A673 (cell line): Measurements from ENCODE around the gene MYOG. TPM values are rescaled to one million over a fixed set of nuclear protein-coding genes. Genes with fewer than 3 reads are reported as not detected.

ENCODE experiments used
- BruUV-seq: library from RNA; stranded (reverse); fragments of 400-500 nt; replicated peaks from 2 replicates; lab custom pipeline; 2021; lab: Mats Ljungman, UMichigan
- CTCF ChIA-PET: fragments of 300-600 bp; sonication (Branson Sonifier 250); formaldehyde crosslinking; loops from one replicate; lab custom pipeline; 2022; ENCODE audit warnings: antibody characterized with exemption; lab: Charles Lee
- POLR2A ChIA-PET: fragments of 300-600 bp; sonication (Branson Sonifier 250); formaldehyde crosslinking; loops from one replicate; lab custom pipeline; 2022; ENCODE audit warnings: antibody characterized with exemption; ENCODE audit not compliant: low non-redundant PET; lab: Charles Lee
- DNase-seq: peaks from one replicate; pipeline ENCODE4 v3.0.0-alpha.2; 2015; ENCODE audit warnings: low spot score
- H3K27ac ChIP-seq: fragments of 200-600 bp; sonication (generic); 2 replicates; pipeline ENCODE4 v1.5.1; 2016; ENCODE audit warnings: mixed run types, low read depth, mild to moderate bottlenecking, mixed read lengths, antibody characterized with exemption, low read length; ENCODE audit not compliant: poor library complexity, severe bottlenecking
- H3K27me3 ChIP-seq: fragments of 200-600 bp; sonication (generic); replicated peaks from 2 replicates; pipeline ENCODE4 v1.6.1; 2017; ENCODE audit warnings: mixed run types, low read depth, mild to moderate bottlenecking, mixed read lengths, antibody characterized with exemption, low read length; ENCODE audit not compliant: insufficient read depth, poor library complexity
- H3K36me3 ChIP-seq: fragments of 200-600 bp; sonication (generic); 2 replicates; pipeline ENCODE4 v1.6.1; 2016; ENCODE audit warnings: mixed run types, mild to moderate bottlenecking, mixed read lengths, antibody characterized with exemption, low read length; ENCODE audit not compliant: insufficient read depth, poor library complexity, severe bottlenecking
- H3K4me1 ChIP-seq: fragments of 200-600 bp; sonication (generic); 2 replicates; pipeline ENCODE4 v1.6.1; 2017; ENCODE audit warnings: mixed run types, mild to moderate bottlenecking, mixed read lengths, antibody characterized with exemption, low read length; ENCODE audit not compliant: insufficient read depth, poor library complexity, severe bottlenecking
- H3K4me3 ChIP-seq: fragments of 200-600 bp; sonication (generic); 2 replicates; pipeline ENCODE4 v1.5.1; 2016; ENCODE audit warnings: low read depth, mixed run types, mild to moderate bottlenecking, mixed read lengths, low read length; ENCODE audit not compliant: poor library complexity, severe bottlenecking
- H3K9me3 ChIP-seq: fragments of 200-600 bp; sonication (generic); 2 replicates; pipeline ENCODE4 v1.6.1; 2016; ENCODE audit warnings: mixed run types, low read depth, mild to moderate bottlenecking, mixed read lengths, antibody characterized with exemption, low read length; ENCODE audit not compliant: poor library complexity, severe bottlenecking
- EZH2 ChIP-seq: fragments of 200-600 bp; sonication (generic); IDR thresholded peaks from 2 replicates; pipeline ENCODE4 v1.6.1; 2017; ENCODE audit warnings: borderline replicate concordance, low read depth, mild to moderate bottlenecking, mixed read lengths, antibody characterized with exemption, low read length; ENCODE audit not compliant: poor library complexity, severe bottlenecking
- intact Hi-C: fragments of 100-400 bp; cut with micrococcal nuclease; formaldehyde crosslinking; loops from one replicate; pipeline ENCODE4 v1.10.0; 2022; ENCODE audit not compliant: unreplicated experiment
- total RNA-seq: library from RNA; stranded (reverse); gene quantifications from 2 replicates; pipeline ENCODE4 v1.2.3, GENCODE V29; 2021
- TF ChIP-seq, protein P1 (sequence below): fragments of 300-800, 200-600 bp; sonication (generic); conservative IDR thresholded peaks from 2 replicates; pipeline ENCODE4 v1.5.1; 2017; ENCODE audit warnings: low read depth, mild to moderate bottlenecking, antibody characterized with exemption, low read length, moderate library complexity, mixed read lengths

The MYOG gene
- total RNA-seq, 1 experiment from 2014 or later = not detected

DNA sequence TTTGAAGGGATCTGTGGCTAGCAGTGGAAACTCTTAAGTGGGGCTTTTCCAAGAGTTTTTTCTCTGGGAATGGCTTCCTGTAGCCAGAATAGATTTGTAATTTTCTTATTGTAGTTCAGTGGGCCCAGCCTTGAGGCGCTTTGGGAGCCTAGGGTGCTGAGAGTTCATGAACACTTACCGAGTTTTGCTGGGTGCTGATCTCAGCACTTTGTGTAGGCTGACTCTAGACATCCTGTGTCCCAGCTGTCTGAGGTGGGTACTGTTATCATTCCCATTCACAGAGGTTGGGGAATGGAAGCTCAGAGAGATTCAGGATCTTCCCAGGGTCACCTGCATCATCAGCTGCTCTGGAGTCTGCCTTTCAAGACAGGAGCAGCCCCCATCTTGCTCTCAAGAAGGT, 52.5 kb downstream of the MYOG start:
- Histone ChIP-seq H3K36me3 (no peaks in the 10 kb centered on the region), H3K9me3 (no peaks in the 10 kb centered on the region), H3K4me1 (no peaks in the 10 kb centered on the region), H3K4me3 (no peak overlapping the region), H3K27me3 (no peaks in the 10 kb centered on the region), H3K27ac (no peak overlapping the region)
- intact Hi-C loops = no loop called here
- ChIA-PET CTCF (no interaction called here), POLR2A (no interaction called here)
- no TSS peak for BruUV-seq
- no peak for DNase-seq
- no peak for TF ChIP-seq EZH2
- TF ChIP-seq, protein P1, sequence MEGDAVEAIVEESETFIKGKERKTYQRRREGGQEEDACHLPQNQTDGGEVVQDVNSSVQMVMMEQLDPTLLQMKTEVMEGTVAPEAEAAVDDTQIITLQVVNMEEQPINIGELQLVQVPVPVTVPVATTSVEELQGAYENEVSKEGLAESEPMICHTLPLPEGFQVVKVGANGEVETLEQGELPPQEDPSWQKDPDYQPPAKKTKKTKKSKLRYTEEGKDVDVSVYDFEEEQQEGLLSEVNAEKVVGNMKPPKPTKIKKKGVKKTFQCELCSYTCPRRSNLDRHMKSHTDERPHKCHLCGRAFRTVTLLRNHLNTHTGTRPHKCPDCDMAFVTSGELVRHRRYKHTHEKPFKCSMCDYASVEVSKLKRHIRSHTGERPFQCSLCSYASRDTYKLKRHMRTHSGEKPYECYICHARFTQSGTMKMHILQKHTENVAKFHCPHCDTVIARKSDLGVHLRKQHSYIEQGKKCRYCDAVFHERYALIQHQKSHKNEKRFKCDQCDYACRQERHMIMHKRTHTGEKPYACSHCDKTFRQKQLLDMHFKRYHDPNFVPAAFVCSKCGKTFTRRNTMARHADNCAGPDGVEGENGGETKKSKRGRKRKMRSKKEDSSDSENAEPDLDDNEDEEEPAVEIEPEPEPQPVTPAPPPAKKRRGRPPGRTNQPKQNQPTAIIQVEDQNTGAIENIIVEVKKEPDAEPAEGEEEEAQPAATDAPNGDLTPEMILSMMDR = no peak

Other genes with a start within 250 kb of the MYOG start
- 11.1 and 12.2 TPM in 2 replicates for gene RABIF, start 196.9 kb downstream of the MYOG start, total RNA-seq
- gene KLHL12, start 158.8 kb downstream of the MYOG start, total RNA-seq = 17.8 and 22.9 TPM in 2 replicates
- 79.1 and 81.4 TPM in 2 replicates for gene ADIPOR1, start 127.7 kb downstream of the MYOG start, total RNA-seq
- gene CYB5R1, start 118.8 kb downstream of the MYOG start, total RNA-seq = 27.8 and 28.3 TPM in 2 replicates
- 65.1 and 68.4 TPM in 2 replicates for gene TMEM183A, start 78.6 kb downstream of the MYOG start, total RNA-seq
- gene PPFIA4, start 59.5 kb downstream of the MYOG start, total RNA-seq = 2.5 and 3.0 TPM in 2 replicates
- gene ADORA1, start 41.7 kb upstream of the MYOG start, total RNA-seq = 0.74 and 1.2 TPM in 2 replicates
- gene MYBPH, start 89.8 kb upstream of the MYOG start, total RNA-seq = not detected in 2 replicates
- not detected in 2 replicates for gene CHI3L1, start 100.7 kb upstream of the MYOG start, total RNA-seq
- not detected in 2 replicates for gene CHIT1, start 143.7 kb upstream of the MYOG start, total RNA-seq
- 8.5 and 9.3 TPM in 2 replicates for gene BTG2, start 219.5 kb upstream of the MYOG start, total RNA-seq